K562 (cell line): ENCODE data around the gene RETREG2. TPM values are rescaled to one million over a fixed set of nuclear protein-coding genes. Genes with fewer than 3 reads are reported as not detected.
A peak's percentile ranks its signal among the peaks of the same experiment; 100 is the strongest.

Source experiments
- CTBP1 ChIP-seq: fragments of 450-650 bp; IDR thresholded peaks from 2 replicates; pipeline ENCODE4 v1.6.1; 2016; ENCODE audit warnings: borderline replicate concordance
- ERF ChIP-seq: fragments of 450-650 bp; formaldehyde crosslinking; IDR thresholded peaks from 2 replicates; pipeline ENCODE4 v1.4.0; 2020; ENCODE audit warnings: mild to moderate bottlenecking, mixed read lengths
- ESRRA ChIP-seq: fragments of 450-650 bp; IDR thresholded peaks from 2 replicates; pipeline ENCODE4 v1.6.1; 2014; ENCODE audit warnings: low read depth, mild to moderate bottlenecking, moderate library complexity, borderline replicate concordance
- FOXK1 ChIP-seq: sonication (generic); formaldehyde crosslinking; IDR thresholded peaks from 2 replicates; pipeline ENCODE4 v1.8.0; 2022; ENCODE audit warnings: missing genetic modification reagents, mild to moderate bottlenecking, borderline replicate concordance
- HNRNPH1 ChIP-seq: fragments of 200-400 bp; formaldehyde crosslinking; optimal IDR thresholded peaks from 2 replicates; pipeline ENCODE3; 2017; ENCODE audit warnings: low read depth, mild to moderate bottlenecking, low read length, moderate library complexity
- KDM4B ChIP-seq, 2 experiments: fragments of 450-650 bp in 1 of 2; sonication (generic) in 1 of 2; IDR thresholded peaks; 2 replicates each; pipeline ENCODE4 v1.6.1; 2016 to 2017; ENCODE audit warnings: borderline replicate concordance in 2 of 2, antibody characterized with exemption in 1 of 2, low read depth in 1 of 2, mild to moderate bottlenecking in 1 of 2
- NR1H2 ChIP-seq: sonication (generic); formaldehyde crosslinking; IDR thresholded peaks from 2 replicates; pipeline ENCODE4 v1.4.0; 2020; ENCODE audit warnings: mild to moderate bottlenecking, missing genetic modification reagents
- POLR2AphosphoS2 ChIP-seq: IDR thresholded peaks from 2 replicates; pipeline ENCODE4 v1.6.1; 2012; ENCODE audit warnings: low read length, improper control_type of control experiment
- PTTG1 ChIP-seq: fragments of 450-650 bp; IDR thresholded peaks from 2 replicates; pipeline ENCODE4 v1.6.1; 2016; ENCODE audit warnings: low read depth, mild to moderate bottlenecking, missing genetic modification characterization, missing compliant biosample characterization
- RBBP5 ChIP-seq: fragments of 200-600 bp; sonication (generic); IDR thresholded peaks from 2 replicates; pipeline ENCODE4 v1.6.1; 2012; ENCODE audit warnings: borderline replicate concordance, mild to moderate bottlenecking, low read length, control low read depth, inconsistent platforms; ENCODE audit not compliant: insufficient read depth, poor library complexity, severe bottlenecking
- RBFOX2 ChIP-seq: fragments of 200-400 bp; formaldehyde crosslinking; IDR thresholded peaks from 2 replicates; pipeline ENCODE4 v1.6.1; 2017; ENCODE audit warnings: low read depth, mild to moderate bottlenecking, low read length, moderate library complexity
- RCOR1 ChIP-seq, 2 experiments: IDR thresholded peaks; 2 replicates each; pipeline ENCODE4 v1.6.1; 2012; ENCODE audit warnings: low read depth in 2 of 2, low read length in 2 of 2, borderline replicate concordance in 1 of 2, improper control_type of control experiment in 1 of 2
- RUNX1 ChIP-seq: sonication (generic); IDR thresholded peaks from 2 replicates; pipeline ENCODE4 v1.6.1; 2016; ENCODE audit warnings: antibody characterized with exemption, low read depth
- SAP30 ChIP-seq: fragments of 200-600 bp; sonication (generic); IDR thresholded peaks from 2 replicates; pipeline ENCODE4 v1.6.1; 2012; ENCODE audit warnings: borderline replicate concordance, low read depth, mild to moderate bottlenecking, moderate library complexity, low read length, control low read depth, inconsistent platforms; ENCODE audit not compliant: insufficient read depth, poor library complexity, severe bottlenecking
- SMC3 ChIP-seq: conservative IDR thresholded peaks from 2 replicates; pipeline ENCODE4 v1.6.1; 2011; ENCODE audit warnings: low read depth, low read length, improper control_type of control experiment; ENCODE audit not compliant: insufficient read depth
- TAF1 ChIP-seq: IDR thresholded peaks from 2 replicates; pipeline ENCODE4 v1.6.1; 2011; ENCODE audit warnings: mild to moderate bottlenecking, low read length, moderate library complexity; ENCODE audit not compliant: insufficient read depth, control insufficient read depth, severe bottlenecking; ENCODE audit errors: extremely low read depth
- TCF7L2 ChIP-seq: fragments of 150-350 bp; IDR thresholded peaks from 2 replicates; pipeline ENCODE4 v1.6.1; 2016; ENCODE audit warnings: low read depth, mild to moderate bottlenecking, low read length, moderate library complexity
- TGIF2 ChIP-seq: sonication (generic); formaldehyde crosslinking; IDR thresholded peaks from 2 replicates; pipeline ENCODE4 v1.8.1; 2022; ENCODE audit warnings: mild to moderate bottlenecking, missing genetic modification reagents, moderate library complexity
- TOE1 ChIP-seq, 2 experiments: fragments of 450-650 bp in 1 of 2; sonication (generic) in 1 of 2; formaldehyde crosslinking in 1 of 2; IDR thresholded peaks; 2 replicates each; pipeline versions ENCODE4 v1.7.1 to v1.8.0; 2016 to 2022; ENCODE audit warnings: borderline replicate concordance in 2 of 2, mild to moderate bottlenecking in 2 of 2, antibody characterized with exemption in 1 of 2, inconsistent platforms in 1 of 2, low read depth in 1 of 2, missing genetic modification reagents in 1 of 2, moderate library complexity in 1 of 2
- TRIM28 ChIP-seq: fragments of 450-650 bp; IDR thresholded peaks from 2 replicates; pipeline ENCODE4 v1.6.1; 2017
- ZKSCAN3 ChIP-seq: fragments of 250-450 bp; sonication (Bioruptor Pico); IDR thresholded peaks from 2 replicates; pipeline ENCODE4 v1.4.0; 2020
- ZNF140 ChIP-seq: fragments of 250-450 bp; sonication (Bioruptor Pico); IDR thresholded peaks from 2 replicates; pipeline ENCODE4 v1.8.0; 2021; ENCODE audit warnings: moderate library complexity, mild to moderate bottlenecking, inconsistent platforms
- ZNF212 ChIP-seq: fragments of 450-650 bp; formaldehyde crosslinking; IDR thresholded peaks from 2 replicates; pipeline ENCODE4 v1.4.0; 2020; ENCODE audit warnings: mild to moderate bottlenecking
- ZNF232 ChIP-seq: sonication (generic); formaldehyde crosslinking; IDR thresholded peaks from 2 replicates; pipeline ENCODE4 v1.8.0; 2022; ENCODE audit warnings: mild to moderate bottlenecking, missing genetic modification reagents
- ZNF766 ChIP-seq: fragments of 200-800 bp; sonication (Bioruptor generic); conservative IDR thresholded peaks from 2 replicates; pipeline ENCODE4 v1.6.1; 2016; ENCODE audit warnings: missing genetic modification characterization, missing compliant biosample characterization
- polyA plus RNA-seq, 8 experiments: library from polyadenylated mRNA; depleted of rRNA in 4 of 8; stranded (reverse) in 5 of 8; unstranded in 3 of 8; fragments of >200 nt; fragmentation: Nextera tagmentation in 2 of 8; fragmentation: Illumina TruSeq in 1 of 8; extraction: Ambion mirVana in 2 of 8; extraction: Trizol in 1 of 8; gene quantifications; 2 replicates each; pipeline versions ENCODE4 v1.2.1 to v1.2.3, GENCODE V29; 2011 to 2014; ENCODE audit warnings: inconsistent platforms in 1 of 8, missing spikeins in 1 of 8
- total RNA-seq, 7 experiments: library from RNA; depleted of rRNA in 6 of 7; stranded (reverse); fragments of >200 nt in 6 of 7; fragmentation: Illumina TruSeq in 2 of 7; extraction: Trizol in 2 of 7; gene quantifications; 2 replicates each; pipeline versions ENCODE4 v1.2.1 to v1.2.3, GENCODE V29; 2011 to 2021; ENCODE audit warnings: low replicate concordance in 1 of 7
- TF ChIP-seq, protein P1 (sequence below): fragments of 200-800 bp; sonication (Bioruptor generic); IDR thresholded peaks from 2 replicates; pipeline ENCODE4 v1.6.1; 2017; ENCODE audit warnings: missing genetic modification characterization, missing compliant biosample characterization

Gene RETREG2
- total and polyA plus RNA-seq, 9 of the 15 experiments (the other 6 are each of a cell fraction or from before 2014, with no cell fraction given) = 4.9 to 40.1 (median 19.2) TPM

- TF ChIP-seq RBBP5 (peak; percentile 69), CTBP1 (peak; percentile 33; the same call in 1 of the 2 replicates), ERF (CRISPR knock-in tag) (peak; percentile 87), HNRNPH1 (no peak), ESRRA (0 out of 2 replicates have a peak, but pooled peaks have one; percentile 10), RUNX1 (0 out of 2 replicates have a peak, but pooled peaks have one; percentile 21), SAP30 (peak; percentile 53), TOE1 (IDR thresholded peaks at IDR 0.05; ENCODE audit: borderline replicate concordance) (peak; percentile 95), TOE1 (CRISPR knock-in tag; IDR thresholded peaks at IDR 0.05; ENCODE audit: borderline replicate concordance, low read depth) (no peak), RBFOX2 (peak; percentile 84), ZNF140 (no peak), KDM4B (IDR thresholded peaks at IDR 0.05; ENCODE audit: borderline replicate concordance in 2 of 2, low read depth in 1 of 2) (0 out of 4 replicates have a peak, but pooled peaks of 1 of the 2 experiments have one; percentile 24), SMC3 (no peak), ZKSCAN3 (CRISPR knock-in tag) (no peak), ZNF212 (CRISPR knock-in tag) (no peak), TGIF2 (CRISPR knock-in tag) (no peak), RCOR1 (IDR thresholded peaks at IDR 0.05; ENCODE audit: borderline replicate concordance in 1 of 2, low read depth in 2 of 2, low read length in 2 of 2) (peak in 1 of 2 experiments; percentile 51; a peak in 2 of 4 replicates), ZNF232 (0 out of 2 replicates have a peak, but pooled peaks have one; percentile 39), TAF1 (peak; percentile 72), TRIM28 (no peak), PTTG1 (tag) (no peak), ZNF766 (CRISPR knock-in tag) (no peak), POLR2AphosphoS2 (peak; percentile 93), FOXK1 (CRISPR knock-in tag) (no peak), TCF7L2 (no peak), NR1H2 (CRISPR knock-in tag) (no peak; the same call in 1 of the 2 replicates)
- TF ChIP-seq, protein P1, sequence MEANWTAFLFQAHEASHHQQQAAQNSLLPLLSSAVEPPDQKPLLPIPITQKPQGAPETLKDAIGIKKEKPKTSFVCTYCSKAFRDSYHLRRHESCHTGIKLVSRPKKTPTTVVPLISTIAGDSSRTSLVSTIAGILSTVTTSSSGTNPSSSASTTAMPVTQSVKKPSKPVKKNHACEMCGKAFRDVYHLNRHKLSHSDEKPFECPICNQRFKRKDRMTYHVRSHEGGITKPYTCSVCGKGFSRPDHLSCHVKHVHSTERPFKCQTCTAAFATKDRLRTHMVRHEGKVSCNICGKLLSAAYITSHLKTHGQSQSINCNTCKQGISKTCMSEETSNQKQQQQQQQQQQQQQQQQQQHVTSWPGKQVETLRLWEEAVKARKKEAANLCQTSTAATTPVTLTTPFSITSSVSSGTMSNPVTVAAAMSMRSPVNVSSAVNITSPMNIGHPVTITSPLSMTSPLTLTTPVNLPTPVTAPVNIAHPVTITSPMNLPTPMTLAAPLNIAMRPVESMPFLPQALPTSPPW (CRISPR knock-in tag) = peak; percentile 98
Measured at GRCh38 chr2:219218732-219219701, 40.9 kb downstream of the RETREG2 start, which contains the start of gene ABCB6 (continued).
